ENCODE data around the gene ZNF473.

The ZNF473 gene

DNA sequence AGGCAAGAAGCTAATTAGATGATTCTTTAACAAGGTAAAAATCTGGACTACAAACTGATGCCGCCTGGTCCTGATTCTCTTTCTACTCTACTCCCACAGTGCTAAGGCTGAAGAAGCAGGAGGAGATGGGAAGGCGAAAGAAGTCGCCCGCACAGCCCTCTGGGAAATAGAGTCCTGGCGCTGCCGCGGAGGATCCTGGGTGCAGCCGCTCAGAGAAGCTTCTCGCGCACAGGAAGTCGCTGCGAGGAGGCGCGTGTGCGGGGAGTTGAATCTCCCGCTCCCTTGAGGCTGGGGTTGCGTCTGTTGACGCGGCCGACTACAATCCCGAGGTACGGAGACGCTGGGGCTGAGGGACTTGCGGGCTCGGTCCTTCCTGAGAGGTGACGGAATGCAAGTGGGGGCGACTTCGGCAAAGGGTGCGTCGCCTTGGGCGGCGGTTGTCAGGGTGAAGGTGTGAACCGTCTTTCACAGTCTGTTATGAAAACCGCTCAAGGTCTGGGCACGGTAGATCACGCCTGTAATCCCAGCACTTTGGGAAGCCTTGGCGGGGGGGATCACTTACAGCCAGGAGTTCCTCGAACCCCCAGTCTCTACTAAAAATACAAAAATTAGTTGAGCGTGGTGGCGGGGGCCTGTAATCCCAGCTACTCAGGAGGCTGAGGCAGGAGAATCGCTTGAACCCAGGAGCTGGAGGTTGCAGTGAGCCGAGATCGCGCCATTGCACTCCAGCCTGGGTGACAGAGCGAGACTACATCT lies at the start of gene ZNF473:
TSS of gene ZNF473 (plus strand) at position 212 of the 756 bp plus-strand sequence. CDS start 5,078 bp downstream, outside the sequence.
- peak; percentile 77 to 82 for DNase-seq (ENCODE audit: low read depth in 2 of 2)

DNA sequence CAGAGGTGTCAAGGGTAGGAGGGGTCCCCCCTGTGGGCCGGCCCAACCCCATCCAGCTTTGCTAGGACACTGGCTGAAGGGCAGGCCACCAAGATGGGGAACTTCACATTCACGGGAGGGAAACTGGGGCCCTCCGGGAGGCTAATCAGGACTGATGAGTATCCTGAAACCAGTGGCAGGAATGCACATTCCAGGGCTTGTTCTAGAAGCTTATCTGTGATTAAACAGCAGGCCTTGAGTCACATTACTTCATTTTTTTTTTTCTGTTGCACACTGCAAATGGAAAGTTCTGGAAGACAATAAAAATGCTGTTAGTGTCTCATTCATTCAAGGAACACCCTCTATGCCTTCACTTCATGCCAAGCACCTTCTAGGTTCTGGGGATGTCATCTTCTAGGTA lies 49.3 kb upstream of the ZNF473 start:
- no peak for DNase-seq (ENCODE audit: low read depth in 2 of 2)

DNA sequence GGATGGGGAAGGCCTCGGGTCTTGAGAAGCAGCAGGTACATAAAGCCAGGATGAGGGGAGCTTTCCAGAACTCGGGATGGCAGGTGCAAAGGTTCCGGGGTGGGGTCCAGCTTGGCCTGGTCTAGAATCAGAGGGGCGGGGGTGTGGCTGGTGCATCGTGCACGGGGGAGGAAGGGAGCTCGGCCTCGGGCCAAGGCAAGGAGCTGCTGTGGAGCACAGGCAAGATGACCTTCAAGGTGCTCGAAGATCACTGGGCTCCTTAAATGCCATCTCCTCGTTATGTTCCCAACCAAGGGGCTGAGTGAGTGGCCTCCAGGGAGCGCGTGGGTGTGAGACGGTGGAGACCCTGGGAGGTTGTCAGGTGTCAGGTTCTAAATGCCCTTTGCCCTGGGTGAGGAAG lies 48.7 kb upstream of the ZNF473 start:
- DNase-seq (ENCODE audit: low read depth in 2 of 2) = no peak

DNA sequence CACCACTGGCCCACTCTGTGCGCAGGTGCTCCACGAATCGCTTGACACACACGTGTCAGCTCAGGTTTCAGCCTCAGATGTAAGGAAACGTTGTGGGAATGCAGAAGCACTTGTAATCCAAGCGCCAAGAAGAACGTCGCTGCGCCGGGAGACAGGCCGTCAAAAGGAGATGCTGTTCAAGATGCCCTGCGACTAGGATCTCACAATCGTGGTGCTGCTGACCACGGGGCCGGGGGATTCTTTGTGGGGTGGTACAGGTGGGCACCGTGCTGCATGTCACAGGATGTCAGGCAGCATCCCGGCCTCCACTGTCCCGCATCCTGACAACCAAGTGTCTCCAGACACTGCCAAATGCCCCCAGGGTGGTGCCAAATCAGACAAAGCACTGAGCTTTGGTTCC lies 47.9 kb upstream of the ZNF473 start:
- DNase-seq (ENCODE audit: low read depth in 2 of 2) = no peak

DNA sequence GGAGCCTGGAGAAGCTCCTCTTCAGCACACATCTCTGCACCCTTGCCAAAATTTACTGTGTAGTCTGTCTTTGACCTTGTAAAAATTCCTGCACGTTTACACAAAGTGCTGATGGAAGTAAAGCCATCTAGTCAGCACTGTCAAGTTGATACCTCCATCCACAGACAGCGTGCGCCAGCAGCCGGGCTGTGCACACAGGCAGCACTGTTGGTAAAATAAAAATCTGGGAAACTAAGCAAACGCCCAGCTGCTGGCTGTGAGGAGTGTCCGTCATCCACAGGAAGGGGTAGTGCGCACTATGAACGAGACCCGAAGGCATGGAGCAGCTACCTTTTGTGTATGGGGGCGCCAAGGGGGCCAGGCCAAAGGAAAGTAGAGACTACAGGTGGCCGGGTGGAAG lies 47.5 kb upstream of the ZNF473 start:
- DNase-seq (ENCODE audit: low read depth in 2 of 2) = no peak

DNA sequence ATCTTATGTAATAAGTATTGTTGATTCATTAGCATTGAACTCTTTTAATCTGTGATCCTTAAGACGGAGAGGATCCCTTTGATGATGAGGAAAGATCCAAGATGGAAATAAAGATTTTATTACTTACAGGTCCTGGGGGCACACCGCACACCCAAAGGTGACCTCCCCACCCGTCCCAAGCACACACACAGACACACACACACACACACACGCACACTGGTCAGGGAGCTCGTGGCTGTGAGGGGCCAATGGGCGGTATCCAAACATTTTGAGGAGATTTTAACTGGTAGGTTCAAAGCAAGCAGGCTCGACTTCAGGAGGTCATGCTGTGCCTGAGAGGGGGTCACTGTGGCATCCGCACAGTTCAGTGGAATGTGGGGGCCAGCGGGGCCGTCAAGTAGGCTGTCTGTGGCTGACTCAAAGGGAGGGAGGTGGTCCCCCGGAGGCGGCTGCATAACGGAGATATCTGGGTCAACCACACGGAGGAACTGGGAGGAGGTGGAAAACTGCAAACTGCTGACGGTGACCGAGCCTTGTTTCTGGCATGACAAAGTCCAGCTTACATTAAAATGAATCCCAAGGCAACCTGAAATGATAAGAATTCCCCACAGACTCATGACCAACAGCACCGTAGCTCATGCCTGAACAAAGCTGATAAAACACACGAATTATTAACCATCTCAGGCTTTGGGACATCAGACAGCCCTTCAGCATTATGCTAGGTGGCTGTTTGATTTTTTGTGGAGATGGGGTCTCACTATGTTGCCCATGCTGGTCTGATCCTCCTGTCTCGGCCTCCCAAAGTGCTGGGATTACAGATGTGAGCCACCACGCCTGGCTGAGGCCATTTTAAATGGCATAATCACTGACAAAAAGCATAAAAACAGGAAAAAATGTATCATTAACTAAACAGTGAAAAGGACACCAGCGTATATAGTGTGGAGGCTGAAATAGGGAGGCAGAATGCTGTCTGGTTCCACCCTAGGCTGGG lies 43.9 kb upstream of the ZNF473 start:
- DNase-seq (ENCODE audit: low read depth in 2 of 2) = no peak

DNA sequence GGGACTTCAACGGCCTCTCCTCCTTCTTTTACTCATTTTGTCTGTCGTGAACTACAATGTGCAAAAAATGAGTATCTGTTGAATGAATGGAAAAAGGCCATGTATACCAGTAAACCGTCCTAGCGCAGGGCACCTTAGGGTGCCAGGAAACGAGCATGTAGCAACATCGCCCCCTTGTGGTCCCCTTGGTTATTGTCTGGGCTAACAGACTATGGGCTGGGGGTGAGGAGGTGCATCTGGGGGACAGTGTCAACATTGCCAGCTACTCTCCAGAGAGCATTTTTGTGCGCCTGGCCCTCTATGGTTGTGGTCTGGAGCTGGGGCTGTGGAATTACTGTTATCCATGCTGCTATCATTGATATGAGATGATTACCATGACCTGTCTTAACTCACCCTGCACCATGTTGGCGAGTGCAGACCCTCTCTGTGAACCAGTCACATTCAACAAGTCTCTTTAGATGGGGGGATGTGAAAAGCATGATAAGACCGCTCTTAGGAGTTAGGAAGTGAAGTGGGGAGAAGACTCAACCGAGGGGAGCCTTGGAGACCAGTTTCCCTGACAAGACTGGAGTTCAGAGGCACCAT lies 42.1 kb upstream of the ZNF473 start:
- DNase-seq (ENCODE audit: low read depth in 2 of 2) = peak; percentile 66 to 74

DNA sequence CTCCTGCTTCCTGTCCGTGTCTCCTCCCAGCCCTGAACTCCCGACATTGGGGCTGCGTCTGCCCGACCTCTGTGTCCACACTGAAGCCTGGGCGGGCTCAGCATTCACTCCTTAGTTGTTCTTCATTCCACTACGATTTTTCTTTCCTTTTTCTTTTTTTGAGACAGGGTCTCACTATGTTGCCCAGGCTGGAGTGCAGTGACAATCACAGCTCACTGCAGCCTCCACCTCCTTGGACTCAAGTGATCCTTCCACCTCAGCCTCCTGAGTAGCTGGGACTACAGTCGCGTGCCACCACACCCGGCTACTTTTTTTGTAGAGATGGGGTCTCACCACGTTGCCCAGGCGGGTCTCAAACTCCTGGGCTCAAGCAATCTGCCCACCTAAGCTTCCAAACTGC lies 41.3 kb upstream of the ZNF473 start:
- DNase-seq (ENCODE audit: low read depth in 2 of 2) = no peak

DNA sequence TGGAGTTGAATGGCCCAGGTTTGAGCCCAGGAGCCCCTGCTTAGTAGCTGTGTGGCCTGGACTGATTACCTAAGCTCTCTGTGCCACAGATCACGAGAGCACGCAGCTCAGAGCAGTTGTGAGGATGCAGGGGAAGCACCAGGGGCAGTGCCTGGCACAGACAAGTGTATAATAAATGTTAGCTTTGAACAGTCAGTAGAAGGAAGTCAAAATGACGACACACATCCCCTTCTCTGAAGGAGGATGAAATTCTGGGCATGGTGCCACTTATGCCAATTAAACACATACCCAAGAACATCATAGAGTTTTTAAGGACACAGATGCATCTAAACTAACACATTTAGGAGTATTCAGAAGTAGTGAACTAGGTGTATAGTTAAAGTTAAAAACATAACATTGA lies 39.9 kb upstream of the ZNF473 start:
- DNase-seq (ENCODE audit: low read depth in 2 of 2) = no peak

DNA sequence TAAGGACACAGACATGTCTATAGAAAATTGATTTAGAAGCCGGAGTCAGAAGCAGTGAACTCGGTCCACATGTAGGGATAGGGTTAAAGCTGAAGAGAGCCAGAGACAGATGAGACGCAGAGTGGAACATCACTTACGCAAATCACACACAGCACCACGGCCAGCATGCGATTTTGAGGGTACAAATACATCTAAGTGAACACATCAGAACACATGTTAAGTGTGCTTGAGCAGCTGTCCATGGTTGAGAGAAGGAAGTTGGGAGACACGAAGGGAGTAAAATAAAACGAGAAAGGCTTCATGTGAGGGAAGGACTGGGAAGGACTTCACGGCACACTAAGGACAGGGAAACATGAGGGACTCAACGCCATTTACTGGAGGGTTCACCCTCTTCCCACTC lies 39.5 kb upstream of the ZNF473 start:
- no peak for DNase-seq (ENCODE audit: low read depth in 2 of 2)

DNA sequence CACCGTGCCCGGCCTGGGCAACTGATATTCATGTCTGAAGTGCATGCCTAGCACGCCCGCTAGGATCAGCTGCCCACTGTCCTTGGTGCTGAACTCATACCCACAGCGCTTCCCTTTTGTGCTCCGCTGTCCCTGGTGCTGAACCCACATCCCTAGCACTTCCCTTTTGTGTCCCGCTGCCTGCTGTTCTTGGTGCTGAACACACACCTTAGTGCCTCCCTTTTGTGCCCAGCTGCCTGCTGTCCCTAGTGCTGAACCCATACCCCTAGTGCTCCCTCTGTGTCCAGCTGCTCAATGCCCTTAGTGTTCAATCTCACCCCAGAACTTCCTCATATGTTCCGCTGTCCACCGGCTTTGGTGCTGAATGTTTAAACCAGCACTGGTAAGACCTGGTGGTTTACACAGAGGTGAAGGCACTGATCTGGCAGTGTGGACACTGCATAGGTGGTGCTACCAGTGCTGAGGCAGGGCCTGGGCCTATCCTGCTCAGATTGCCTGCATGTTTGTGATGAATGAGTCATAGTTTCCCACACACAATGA lies 38.6 kb upstream of the ZNF473 start:
- DNase-seq (ENCODE audit: low read depth in 2 of 2) = peak; percentile 67 to 75

DNA sequence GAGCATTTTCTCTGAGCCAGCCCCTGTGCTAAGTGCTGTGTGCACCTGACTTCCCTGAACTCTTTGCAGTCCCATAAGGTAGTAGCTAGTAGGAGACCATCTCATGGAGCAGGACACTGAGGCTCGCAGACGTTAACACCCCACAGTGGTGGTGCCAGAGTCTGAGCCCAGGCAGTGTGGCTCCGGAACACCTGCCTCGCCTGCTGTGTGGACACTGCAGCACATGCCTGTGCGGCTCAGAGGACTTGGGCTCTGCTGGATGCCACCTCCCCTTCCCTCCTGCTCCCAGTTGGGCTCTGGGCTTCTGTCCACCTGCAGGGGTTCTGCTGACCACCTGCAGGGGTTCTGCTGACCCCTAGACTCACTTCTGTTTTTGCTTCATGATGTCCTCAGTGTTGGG lies 37.8 kb upstream of the ZNF473 start:
- no peak for DNase-seq (ENCODE audit: low read depth in 2 of 2)

DNA sequence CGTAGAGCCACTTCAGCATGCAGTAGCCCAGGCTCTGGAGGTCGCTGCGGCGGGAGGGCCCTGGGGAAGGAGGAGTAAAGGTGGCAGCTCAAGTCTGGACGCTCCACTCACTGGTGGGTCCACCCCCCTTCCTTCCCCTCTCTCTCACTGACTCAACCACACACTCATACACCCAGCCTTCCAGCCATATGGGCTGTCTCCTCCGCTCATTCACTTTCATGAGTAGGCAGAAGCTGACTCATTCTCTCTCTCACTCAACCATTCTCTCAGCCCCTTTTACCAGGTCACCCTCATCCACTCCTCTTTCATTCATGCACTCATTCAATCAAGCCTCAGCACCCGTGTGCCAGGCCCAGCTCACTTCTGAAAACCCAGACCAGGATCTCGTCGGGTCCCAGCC lies 37.4 kb upstream of the ZNF473 start:
- DNase-seq (ENCODE audit: low read depth in 2 of 2) = peak in 1 of 2 donors; percentile 8

DNA sequence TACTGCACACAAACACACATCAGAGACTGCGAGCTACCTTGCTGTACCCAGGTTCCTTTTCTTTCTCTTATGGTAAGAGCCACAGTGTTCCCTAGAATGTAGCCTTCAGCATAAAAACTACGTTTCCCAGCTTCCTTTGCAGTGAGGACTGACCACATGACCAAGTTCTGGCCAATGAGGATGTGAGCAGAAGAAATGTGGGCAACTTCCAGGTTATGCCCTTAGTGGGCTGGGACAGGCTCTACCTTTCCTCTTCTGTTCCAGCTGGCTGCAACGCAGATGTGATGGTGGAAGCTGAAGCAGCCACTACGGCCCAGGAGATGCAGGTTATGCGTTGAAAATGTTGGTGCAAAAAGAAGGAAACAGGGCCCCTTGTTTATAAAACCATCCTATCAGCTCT lies 28.1 kb upstream of the ZNF473 start:
- no peak for DNase-seq (ENCODE audit: low read depth in 2 of 2)

DNA sequence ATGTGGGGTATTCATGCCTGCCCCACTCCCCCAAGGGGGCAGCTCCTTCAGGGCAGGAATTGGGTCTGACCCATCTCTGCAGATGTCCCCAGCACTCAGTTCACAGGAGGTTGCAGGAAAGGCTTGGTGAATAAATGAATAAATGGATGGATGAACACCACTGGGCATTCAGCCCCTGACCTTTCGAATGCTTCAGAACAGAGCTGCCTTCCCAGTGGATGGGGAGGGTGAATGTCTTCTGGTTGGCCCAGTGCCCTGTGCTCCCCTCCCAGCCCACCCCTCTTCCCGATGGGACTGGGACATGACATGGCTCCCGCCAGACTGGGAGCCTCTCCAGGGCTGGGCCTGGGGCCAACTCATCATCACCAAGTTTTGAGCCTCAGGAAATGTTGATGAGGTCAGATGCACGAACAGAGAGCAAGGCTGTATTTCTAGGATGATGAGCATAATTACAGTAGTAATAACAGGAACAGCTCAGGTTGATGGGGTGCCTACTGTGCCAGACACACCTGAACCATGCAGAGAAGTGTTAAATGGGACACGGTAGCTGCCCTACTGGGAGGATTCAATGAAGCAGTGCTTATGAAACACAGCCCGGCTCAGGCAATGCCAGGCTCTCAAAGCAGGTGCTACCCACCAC lies 26.3 kb upstream of the ZNF473 start:
- no peak for DNase-seq (ENCODE audit: low read depth in 2 of 2)

DNA sequence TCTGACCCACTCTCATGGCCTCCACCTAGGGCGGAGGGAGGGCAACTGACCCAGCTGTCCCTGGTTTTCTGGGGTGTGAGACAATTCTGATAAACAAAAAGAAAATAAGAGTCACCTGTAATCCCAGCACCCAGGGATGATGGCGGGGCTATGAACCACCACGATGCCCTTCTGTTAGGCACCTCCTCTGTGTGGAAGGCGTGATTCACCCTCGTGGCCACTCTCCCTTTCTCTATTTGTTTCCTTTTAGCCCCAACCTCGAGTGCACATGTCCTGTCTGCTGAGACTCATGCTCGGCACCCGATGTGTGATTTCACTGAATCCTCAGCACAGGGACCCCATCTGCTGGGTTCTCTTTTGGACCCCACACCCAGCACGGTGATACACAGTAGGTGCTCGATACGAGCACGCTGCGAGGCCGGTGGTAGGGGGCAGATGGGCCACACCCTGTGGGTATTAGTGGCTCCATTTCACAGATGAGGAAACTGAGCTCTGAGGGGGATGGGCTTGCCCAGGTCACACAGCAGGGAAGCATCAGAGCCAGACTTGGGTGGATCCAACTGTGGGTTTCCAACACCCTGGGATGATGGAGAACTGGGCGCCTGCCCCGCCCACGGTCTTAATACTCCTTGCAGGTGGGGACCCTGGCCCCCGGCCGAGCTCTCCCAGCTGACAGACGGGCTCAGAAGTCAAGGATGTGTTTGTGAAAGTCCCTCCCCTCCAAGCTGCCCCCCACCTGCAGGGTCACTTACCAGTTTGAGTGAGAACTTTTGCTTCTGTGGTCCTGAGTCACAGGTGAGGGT lies 25.6 kb upstream of the ZNF473 start:
- DNase-seq (ENCODE audit: low read depth in 2 of 2) = peak in 1 of 2 donors; percentile 15

DNA sequence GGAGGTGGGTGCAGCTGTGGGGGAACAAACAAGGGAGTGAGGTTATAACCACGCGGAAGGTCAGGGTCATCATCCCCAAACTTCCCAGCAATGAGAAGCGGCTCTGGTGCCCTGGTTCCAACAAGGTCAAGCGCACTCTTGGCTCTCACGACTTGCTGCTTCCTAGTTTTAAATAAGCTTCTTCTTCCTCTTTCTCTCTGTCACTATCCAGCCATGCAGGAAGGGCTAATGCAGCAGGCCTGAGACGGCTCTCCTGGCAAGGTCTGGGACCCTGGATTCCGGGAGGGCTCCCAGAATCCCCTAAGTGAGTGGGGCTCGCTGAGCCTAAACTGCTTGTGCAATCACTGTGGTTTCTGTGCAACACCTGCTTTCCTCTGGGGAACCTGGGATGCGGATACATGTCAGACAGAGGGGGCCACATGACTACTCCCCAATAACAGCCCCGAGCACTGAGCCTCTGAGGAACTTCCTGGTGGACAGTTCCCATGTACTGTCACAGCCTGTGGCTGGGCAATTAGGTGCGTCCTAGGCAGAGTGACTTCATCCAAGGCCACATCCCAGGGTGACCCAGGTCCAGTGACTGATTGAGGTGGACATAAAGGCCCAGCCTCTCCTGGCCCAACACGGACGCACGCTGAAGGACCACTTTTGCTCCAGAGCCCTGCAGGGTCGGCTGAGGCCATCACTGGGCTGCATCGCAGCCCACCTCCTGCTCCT lies 24.8 kb upstream of the ZNF473 start:
- DNase-seq (ENCODE audit: low read depth in 2 of 2) = no peak

DNA sequence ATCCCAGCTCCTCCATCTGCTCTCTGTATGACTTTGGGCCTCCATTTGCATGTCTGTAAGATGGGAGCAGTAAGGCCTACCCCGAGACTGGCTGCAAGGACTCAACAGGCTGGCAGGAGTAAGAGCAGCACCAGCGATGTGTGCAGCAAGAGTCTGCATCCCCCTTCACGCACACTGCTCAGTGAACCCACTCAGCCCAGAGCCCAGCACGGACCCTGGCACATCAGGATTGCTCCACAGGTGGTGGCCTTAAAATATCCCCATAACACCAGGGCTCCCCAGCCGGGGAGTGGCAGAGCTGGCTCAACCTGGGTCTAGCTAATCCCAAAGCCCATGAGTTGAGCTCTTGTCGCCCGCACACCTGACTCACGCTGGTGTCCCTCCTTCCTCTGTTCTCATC lies 24.0 kb upstream of the ZNF473 start:
- DNase-seq (ENCODE audit: low read depth in 2 of 2) = no peak

DNA sequence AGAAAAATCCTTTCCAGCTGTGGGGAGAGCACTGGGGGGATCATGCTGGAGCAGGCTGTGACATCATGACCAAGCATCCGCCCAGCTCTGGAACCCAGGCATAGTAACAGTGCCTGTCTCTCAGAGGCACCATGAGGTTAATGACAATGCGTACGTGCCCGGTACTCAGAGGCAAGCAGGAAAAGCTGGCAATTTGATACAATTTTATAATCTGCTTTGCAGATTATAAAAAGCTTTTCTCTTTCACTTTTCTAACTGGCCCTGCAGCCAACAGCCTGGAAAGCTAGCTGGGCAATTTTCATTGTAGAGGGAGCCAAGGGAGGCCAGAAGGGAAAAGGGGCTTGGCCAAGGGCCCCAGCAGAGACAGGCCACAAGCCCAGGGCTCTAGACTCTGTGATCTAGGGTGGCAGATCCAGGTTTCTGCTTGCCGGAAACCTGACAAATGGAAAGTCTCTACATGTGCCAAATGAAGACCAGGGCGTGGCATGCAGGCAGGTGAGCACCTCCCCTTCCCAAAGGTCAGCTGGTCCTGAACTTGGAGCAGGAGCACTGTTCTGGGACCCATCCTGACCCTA lies 23.3 kb upstream of the ZNF473 start:
- no peak for DNase-seq (ENCODE audit: low read depth in 2 of 2)

DNA sequence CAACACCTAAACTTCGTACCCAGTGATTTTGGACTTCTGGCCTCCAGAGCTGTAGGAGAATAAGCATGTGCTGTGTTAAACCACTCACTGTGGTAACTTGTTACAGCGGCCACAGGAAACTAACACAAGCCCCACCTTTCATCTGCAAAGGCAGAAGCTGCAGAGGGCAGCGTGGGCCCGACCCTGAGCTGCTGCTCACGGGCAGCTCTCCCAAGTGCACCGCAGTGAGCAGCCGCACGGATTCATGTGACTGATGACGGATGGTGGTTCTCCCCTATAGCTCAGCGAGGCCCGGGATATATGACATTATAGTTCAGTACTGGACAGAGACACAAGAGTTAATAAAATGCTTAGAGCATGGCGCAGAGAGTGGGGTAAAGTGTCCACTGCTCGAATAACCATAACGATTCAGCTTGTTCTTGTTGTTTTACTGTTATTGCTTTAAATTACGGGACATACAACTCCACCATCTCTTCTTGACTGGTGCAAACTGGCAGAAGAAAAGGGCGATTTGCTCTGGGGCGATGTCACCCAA lies 22.5 kb upstream of the ZNF473 start:
- DNase-seq (ENCODE audit: low read depth in 2 of 2) = no peak
